GM19328 (cell line): ENCODE measurements around the gene PHLDA2.
"Not testable (repeated sequence)": the region's sequence is repeated elsewhere in the genome, so short reads cannot be mapped to it uniquely, and the experiment has no call there.

Experiments
- ATAC-seq: cut with Tn5 transposase; IDR thresholded peaks from one replicate; pipeline ENCODE4 v1.9.1; 2021; ENCODE audit warnings: mild to moderate bottlenecking, moderate library complexity; ENCODE audit not compliant: unreplicated experiment

PHLDA2 gene

GRCh38 chr11:2945757-2946287, 16.6 kb upstream of the PHLDA2 start:
- ATAC-seq = no peak

- ATAC-seq = no peak
Measured at GRCh38 chr11:2945031-2945756, 16.0 kb upstream of the PHLDA2 start.

GRCh38 chr11:2944530-2944929, 15.3 kb upstream of the PHLDA2 start:
- no peak for ATAC-seq

- no peak for ATAC-seq
Measured at GRCh38 chr11:2943711-2944118, 14.5 kb upstream of the PHLDA2 start.

- no peak for ATAC-seq
Measured at GRCh38 chr11:2942872-2943710, 13.9 kb upstream of the PHLDA2 start.

GRCh38 chr11:2942447-2942846, 13.2 kb upstream of the PHLDA2 start:
- no peak for ATAC-seq

- no peak for ATAC-seq
Measured at GRCh38 chr11:2940921-2941821, 12.0 kb upstream of the PHLDA2 start.

- ATAC-seq = no peak
Measured at GRCh38 chr11:2940147-2940920, 11.1 kb upstream of the PHLDA2 start.

- ATAC-seq = not testable (repeated sequence)
Measured at GRCh38 chr11:2938458-2939418, 9.5 kb upstream of the PHLDA2 start.

- not testable (repeated sequence) for ATAC-seq
Measured at GRCh38 chr11:2937641-2938457, 8.6 kb upstream of the PHLDA2 start.

GRCh38 chr11:2934611-2935239, 5.5 kb upstream of the PHLDA2 start:
- no peak for ATAC-seq

- no peak for ATAC-seq
Measured at GRCh38 chr11:2934021-2934550, 4.9 kb upstream of the PHLDA2 start.

- no peak for ATAC-seq
Measured at GRCh38 chr11:2933375-2934020, 4.3 kb upstream of the PHLDA2 start.

- ATAC-seq = no peak
Measured at GRCh38 chr11:2932850-2933251, 3.6 kb upstream of the PHLDA2 start.

GRCh38 chr11:2931771-2932738, 2.8 kb upstream of the PHLDA2 start:
- no peak for ATAC-seq

GRCh38 chr11:2931420-2931746, 2.2 kb upstream of the PHLDA2 start:
- no peak for ATAC-seq
